Kasumi-1 (cell line): ENCODE data around the gene CEP192.
A peak's percentile ranks its signal among the peaks of the same experiment; 100 is the strongest.
"Not testable (repeated sequence)": the region's sequence is repeated elsewhere in the genome, so short reads cannot be mapped to it uniquely, and the experiment has no call there.

ENCODE experiments used
- DNase-seq, 2 experiments: peaks; one replicate each; lab custom pipeline; 2025; lab: John Stamatoyannopoulos, UW

The CEP192 gene

GRCh38 chr18:12990967-12991820 is at the start of gene CEP192:
TSS of gene CEP192 (plus strand) at chr18:12991362. CDS start at chr18:12999425, 8,063 bp downstream.
- DNase-seq: peak; percentile 98

GRCh38 chr18:12943215-12943614 is 47.9 kb upstream of the CEP192 start:
- DNase-seq: no peak

- peak; percentile 52 to 61 for DNase-seq
These were observed 46.5 kb upstream of the CEP192 start for GRCh38 chr18:12944709-12945108.

- DNase-seq: peak; percentile 52 to 61
These were observed 44.4 kb upstream of the CEP192 start for GRCh38 chr18:12946549-12947284.

- peak; percentile 88 to 89 for DNase-seq
These were observed 43.7 kb upstream of the CEP192 start, which contains the start of gene SEH1L for GRCh38 chr18:12947285-12948049. TSS of gene SEH1L (plus strand) at chr18:12948011. CDS start at chr18:12948122, 111 bp downstream.

GRCh38 chr18:12948050-12948804 is 42.9 kb upstream of the CEP192 start:
- DNase-seq: peak; percentile 91 to 95

- no peak for DNase-seq
These were observed 32.7 kb upstream of the CEP192 start for GRCh38 chr18:12958478-12958877.

GRCh38 chr18:12960395-12960794 is 30.8 kb upstream of the CEP192 start:
- DNase-seq: no peak

- DNase-seq: no peak
These were observed 30.2 kb upstream of the CEP192 start for GRCh38 chr18:12960853-12961397.

- DNase-seq: no peak
These were observed 28.1 kb upstream of the CEP192 start for GRCh38 chr18:12963069-12963468.

- no peak for DNase-seq
These were observed 23.0 kb upstream of the CEP192 start for GRCh38 chr18:12968115-12968514.

GRCh38 chr18:12968619-12969018 is 22.5 kb upstream of the CEP192 start:
- no peak for DNase-seq

- no peak for DNase-seq
These were observed 17.5 kb upstream of the CEP192 start for GRCh38 chr18:12973562-12974213.

- no peak for DNase-seq
These were observed 15.7 kb upstream of the CEP192 start for GRCh38 chr18:12975488-12975887.

- DNase-seq: no peak
These were observed 14.9 kb upstream of the CEP192 start for GRCh38 chr18:12976305-12976704.

GRCh38 chr18:12980065-12980464 is 11.1 kb upstream of the CEP192 start:
- DNase-seq: not testable (repeated sequence)

- no peak for DNase-seq
These were observed 1.6 kb upstream of the CEP192 start for GRCh38 chr18:12989397-12990122.

GRCh38 chr18:12990123-12990475 is 1.1 kb upstream of the CEP192 start:
- no peak for DNase-seq

GRCh38 chr18:12990641-12990966 is 558 bp upstream of the CEP192 start:
- peak; percentile 58 to 70 for DNase-seq

GRCh38 chr18:12991821-12992179 is 638 bp downstream of the CEP192 start:
- DNase-seq: peak; percentile 32 to 40
